ENCODE data around the gene PLCG2.

- TF ChIP-seq EZH2 (IDR thresholded peaks at IDR 0.05; ENCODE audit: insufficient read depth, poor library complexity, severe bottlenecking) (no peak), EZH2phosphoT487 (IDR thresholded peaks at IDR 0.05; ENCODE audit: insufficient read depth, low read depth) (no peak)
Measured at GRCh38 chr16:81748476-81749198, 30.5 kb upstream of the PLCG2 start.

Measured in GM23248 (cell line).